ENCODE results near the gene XYLT1. TPM values are rescaled to one million over a fixed set of nuclear protein-coding genes. Genes with fewer than 3 reads are reported as not detected.

The XYLT1 gene
- total and polyA plus RNA-seq, 2 of the 13 experiments (the other 11 are each of a cell fraction or from before 2014, with no cell fraction given): not detected

GRCh38 chr16:17420816-17421215 lies 49.9 kb downstream of the XYLT1 start:
- Histone ChIP-seq H3K4me1 (ENCODE audit: insufficient read depth, low read length) (no peaks in the 10 kb centered on the region), H3K36me3 (replicated peaks in 1 of 2; ENCODE audit: control insufficient read depth in 1 of 2, insufficient read depth in 2 of 2, low read length in 2 of 2) (no peaks in the 10 kb centered on the region), H3K4me3 (replicated peaks in 1 of 3; ENCODE audit: insufficient read depth in 1 of 3, low read depth in 2 of 3, low read length in 3 of 3) (no peak overlapping the region), H4K20me1 (ENCODE audit: insufficient read depth, low read length) (no peaks in the 10 kb centered on the region), H3K9me3 (ENCODE audit: low read length) (no peaks in the 10 kb centered on the region), H3K9ac (ENCODE audit: insufficient read depth, low read depth, low read length) (no peak overlapping the region), H3K27me3 (ENCODE audit: control insufficient read depth in 1 of 2, insufficient read depth in 2 of 2, low read length in 2 of 2) (peaks cover 3 to 21% of the 10 kb centered on the region in 2 experiments; a peak in 2 of 5 replicates), H3K79me2 (ENCODE audit: insufficient read depth, low read length) (no peaks in the 10 kb centered on the region), H3K27ac (ENCODE audit: extremely low read length, insufficient read depth, low read length) (no peak overlapping the region), H2AFZ (ENCODE audit: low read length) (no peak overlapping the region), H3K4me2 (ENCODE audit: low read depth, low read length) (no peak overlapping the region)
- in situ Hi-C loops (cut with HindIII; ENCODE audit: extremely low pct_ligation_motif_present, low pct_unique_long_range_greater_than_20kb) (no loop called here), intact Hi-C loops (cut with micrococcal nuclease; ENCODE audit: unreplicated experiment) (no loop called here)
- TF ChIP-seq ETS1 (CRISPR knock-in tag; IDR thresholded peaks at IDR 0.05) (no peak), ZFAT (CRISPR knock-in tag; conservative IDR thresholded peaks at IDR 0.05) (no peak), ZFP62 (CRISPR knock-in tag; IDR thresholded peaks at IDR 0.05) (no peak), ZC3H4 (CRISPR knock-in tag; IDR thresholded peaks at IDR 0.05; ENCODE audit: borderline replicate concordance) (no peak), HNF4A (CRISPR knock-in tag; IDR thresholded peaks at IDR 0.05) (no peak), HINFP (CRISPR knock-in tag; IDR thresholded peaks at IDR 0.05; ENCODE audit: low read depth) (no peak), SP140L (CRISPR knock-in tag; IDR thresholded peaks at IDR 0.05; ENCODE audit: borderline replicate concordance) (no peak), FLYWCH1 (CRISPR knock-in tag; IDR thresholded peaks at IDR 0.05) (no peak), SUZ12 (IDR thresholded peaks at IDR 0.05; ENCODE audit: low read depth, low read length) (no peak), DRAP1 (CRISPR knock-in tag; IDR thresholded peaks at IDR 0.05) (no peak), ZNF556 (CRISPR knock-in tag; IDR thresholded peaks at IDR 0.05; ENCODE audit: borderline replicate concordance) (no peak), HIVEP1 (CRISPR knock-in tag; IDR thresholded peaks at IDR 0.05) (no peak), RFX3 (CRISPR knock-in tag; IDR thresholded peaks at IDR 0.05) (no peak), NAIF1 (CRISPR knock-in tag; IDR thresholded peaks at IDR 0.05; ENCODE audit: borderline replicate concordance) (no peak)
- no peak for FAIRE-seq
- POLR2A ChIA-PET: no interaction called here
- CTCF ChIA-PET (ENCODE audit: low intra/inter-chr PET ratio, low total read pairs): no interaction called here
- ATAC-seq: no peak
- no TSS peak for BruUV-seq (replicated peaks)
- DNase-seq (ENCODE audit: low spot score): no peak
- 6% methylated on average over 4 of the region's 4 CpGs for WGBS (ENCODE audit: low lambda C conversion rate)

Data from HepG2 (cell line).